ENCODE data around the gene KRT1. TPM values are rescaled to one million over a fixed set of nuclear protein-coding genes. Genes with fewer than 3 reads are reported as not detected.

The KRT1 gene
- total and polyA plus RNA-seq, 2 donors (not counting 1 experiment from before 2014, with no cell fraction given): not detected

DNA sequence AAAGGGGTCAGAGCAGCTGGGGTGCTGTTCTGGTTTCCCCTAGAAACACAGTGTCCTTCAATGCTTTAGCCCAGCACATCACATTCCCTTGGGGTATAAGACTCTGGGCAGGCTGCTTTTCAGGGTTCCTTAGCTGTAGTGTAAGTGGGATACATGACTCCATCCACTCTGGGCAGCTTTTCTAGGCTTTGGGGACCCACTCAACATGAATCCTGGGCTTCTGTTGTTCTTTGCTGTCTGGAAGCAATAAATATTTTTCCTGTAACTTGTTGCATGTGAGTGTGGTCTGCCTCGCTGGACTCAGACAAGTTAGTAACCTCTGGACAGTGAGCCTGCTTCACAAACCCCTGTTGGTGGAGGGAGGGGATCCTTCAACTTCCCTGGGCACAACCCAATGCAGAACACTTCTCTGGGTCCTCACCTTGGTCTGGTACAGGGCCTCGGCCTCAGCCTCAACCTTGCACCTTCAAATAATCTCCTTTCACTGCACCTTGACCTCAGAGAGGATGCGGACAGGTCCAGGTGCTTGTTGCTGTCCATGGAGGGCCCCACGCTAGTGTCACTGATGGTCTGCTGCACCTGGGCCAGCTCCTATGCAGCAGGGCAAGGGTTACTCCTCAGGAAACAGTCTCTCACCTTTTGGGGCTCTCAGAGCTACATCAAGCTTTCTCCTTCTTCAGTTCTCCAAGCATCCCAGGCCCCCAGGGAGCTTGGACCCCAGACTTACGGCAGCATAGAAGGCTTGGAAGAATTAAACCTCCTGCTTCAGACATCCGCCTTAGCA lies 48.3 kb downstream of the KRT1 start:
- H2AFZ ChIP-seq (ENCODE audit: low read length): no peak overlapping the region
- no peaks in the 10 kb centered on the region for H3K36me3 ChIP-seq (ENCODE audit: control insufficient read depth, insufficient read depth, low read length)
- no peak overlapping the region for H3K4me2 ChIP-seq (ENCODE audit: extremely low read depth, insufficient read depth, low read length)
- H3K27ac ChIP-seq (ENCODE audit: insufficient read depth, low read length): no peak overlapping the region
- TF ChIP-seq, protein P1, sequence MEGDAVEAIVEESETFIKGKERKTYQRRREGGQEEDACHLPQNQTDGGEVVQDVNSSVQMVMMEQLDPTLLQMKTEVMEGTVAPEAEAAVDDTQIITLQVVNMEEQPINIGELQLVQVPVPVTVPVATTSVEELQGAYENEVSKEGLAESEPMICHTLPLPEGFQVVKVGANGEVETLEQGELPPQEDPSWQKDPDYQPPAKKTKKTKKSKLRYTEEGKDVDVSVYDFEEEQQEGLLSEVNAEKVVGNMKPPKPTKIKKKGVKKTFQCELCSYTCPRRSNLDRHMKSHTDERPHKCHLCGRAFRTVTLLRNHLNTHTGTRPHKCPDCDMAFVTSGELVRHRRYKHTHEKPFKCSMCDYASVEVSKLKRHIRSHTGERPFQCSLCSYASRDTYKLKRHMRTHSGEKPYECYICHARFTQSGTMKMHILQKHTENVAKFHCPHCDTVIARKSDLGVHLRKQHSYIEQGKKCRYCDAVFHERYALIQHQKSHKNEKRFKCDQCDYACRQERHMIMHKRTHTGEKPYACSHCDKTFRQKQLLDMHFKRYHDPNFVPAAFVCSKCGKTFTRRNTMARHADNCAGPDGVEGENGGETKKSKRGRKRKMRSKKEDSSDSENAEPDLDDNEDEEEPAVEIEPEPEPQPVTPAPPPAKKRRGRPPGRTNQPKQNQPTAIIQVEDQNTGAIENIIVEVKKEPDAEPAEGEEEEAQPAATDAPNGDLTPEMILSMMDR (conservative IDR thresholded peaks at IDR 0.05 in 1 of 2, IDR thresholded peaks at IDR 0.05 in 1 of 2; ENCODE audit: low read depth in 1 of 2, low read length in 2 of 2): no peak
- no peak for TF ChIP-seq EZH2 (IDR thresholded peaks at IDR 0.05; ENCODE audit: low read length, missing control alignments)
- H3K79me2 ChIP-seq (ENCODE audit: control insufficient read depth, insufficient read depth, low read length): no peaks in the 10 kb centered on the region
- no peaks in the 10 kb centered on the region for H3K27me3 ChIP-seq (ENCODE audit: control insufficient read depth, insufficient read depth, low read length)
- no peaks in the 10 kb centered on the region for H4K20me1 ChIP-seq (ENCODE audit: control insufficient read depth, extremely low read depth, insufficient read depth, low read length)
- H3K4me1 ChIP-seq (ENCODE audit: control insufficient read depth, extremely low read depth, insufficient read depth, low read length): no peaks in the 10 kb centered on the region
- no peak for DNase-seq (ENCODE audit: low read depth in 2 of 2)
- H3K9ac ChIP-seq (ENCODE audit: insufficient read depth, low read length): no peak overlapping the region
- no peaks in the 10 kb centered on the region for H3K9me3 ChIP-seq (ENCODE audit: control insufficient read depth, insufficient read depth, low read depth, low read length)
- H3K4me3 ChIP-seq (replicated peaks in 1 of 4; ENCODE audit: control extremely low read depth in 1 of 4, insufficient read depth in 1 of 4, low read depth in 3 of 4, low read length in 4 of 4): no peak overlapping the region

- no peak overlapping the region for H3K9ac ChIP-seq (ENCODE audit: insufficient read depth, low read length)
- H4K20me1 ChIP-seq (ENCODE audit: control insufficient read depth, extremely low read depth, insufficient read depth, low read length): no peaks in the 10 kb centered on the region
- no peaks in the 10 kb centered on the region for H3K4me1 ChIP-seq (ENCODE audit: control insufficient read depth, extremely low read depth, insufficient read depth, low read length)
- H3K4me2 ChIP-seq (ENCODE audit: extremely low read depth, insufficient read depth, low read length): no peak overlapping the region
- no peak for DNase-seq (ENCODE audit: low read depth in 2 of 2)
- H2AFZ ChIP-seq (ENCODE audit: low read length): no peak overlapping the region
- no peak overlapping the region for H3K27ac ChIP-seq (ENCODE audit: insufficient read depth, low read length)
- no peaks in the 10 kb centered on the region for H3K79me2 ChIP-seq (ENCODE audit: control insufficient read depth, insufficient read depth, low read length)
- H3K4me3 ChIP-seq (replicated peaks in 1 of 4; ENCODE audit: control extremely low read depth in 1 of 4, insufficient read depth in 1 of 4, low read depth in 3 of 4, low read length in 4 of 4): no peak overlapping the region
- H3K36me3 ChIP-seq (ENCODE audit: control insufficient read depth, insufficient read depth, low read length): no peaks in the 10 kb centered on the region
- no peaks in the 10 kb centered on the region for H3K9me3 ChIP-seq (ENCODE audit: control insufficient read depth, insufficient read depth, low read depth, low read length)
- H3K27me3 ChIP-seq (ENCODE audit: control insufficient read depth, insufficient read depth, low read length): no peaks in the 10 kb centered on the region
- no peak for TF ChIP-seq EZH2 (IDR thresholded peaks at IDR 0.05; ENCODE audit: low read length, missing control alignments)
- TF ChIP-seq, protein P1 (conservative IDR thresholded peaks at IDR 0.05 in 1 of 2, IDR thresholded peaks at IDR 0.05 in 1 of 2; ENCODE audit: low read depth in 1 of 2, low read length in 2 of 2): no peak
Measured at GRCh38 chr12:52631264-52631663, 48.9 kb downstream of the KRT1 start.

GRCh38 chr12:52630599-52631200 lies 49.5 kb downstream of the KRT1 start:
- Histone ChIP-seq H3K79me2 (ENCODE audit: control insufficient read depth, insufficient read depth, low read length) (no peaks in the 10 kb centered on the region), H4K20me1 (ENCODE audit: control insufficient read depth, extremely low read depth, insufficient read depth, low read length) (no peaks in the 10 kb centered on the region), H3K4me2 (ENCODE audit: extremely low read depth, insufficient read depth, low read length) (no peak overlapping the region), H3K4me1 (ENCODE audit: control insufficient read depth, extremely low read depth, insufficient read depth, low read length) (no peaks in the 10 kb centered on the region), H3K27ac (ENCODE audit: insufficient read depth, low read length) (no peak overlapping the region), H3K27me3 (ENCODE audit: control insufficient read depth, insufficient read depth, low read length) (no peaks in the 10 kb centered on the region), H3K4me3 (replicated peaks in 1 of 4; ENCODE audit: control extremely low read depth in 1 of 4, insufficient read depth in 1 of 4, low read depth in 3 of 4, low read length in 4 of 4) (no peak overlapping the region), H2AFZ (ENCODE audit: low read length) (no peak overlapping the region), H3K9ac (ENCODE audit: insufficient read depth, low read length) (no peak overlapping the region), H3K9me3 (ENCODE audit: control insufficient read depth, insufficient read depth, low read depth, low read length) (no peaks in the 10 kb centered on the region), H3K36me3 (ENCODE audit: control insufficient read depth, insufficient read depth, low read length) (no peaks in the 10 kb centered on the region)
- DNase-seq (ENCODE audit: low read depth in 2 of 2): no peak
- TF ChIP-seq, protein P1 (conservative IDR thresholded peaks at IDR 0.05 in 1 of 2, IDR thresholded peaks at IDR 0.05 in 1 of 2; ENCODE audit: low read depth in 1 of 2, low read length in 2 of 2): no peak
- TF ChIP-seq EZH2 (IDR thresholded peaks at IDR 0.05; ENCODE audit: low read length, missing control alignments): no peak

All from fibroblast of lung (primary cell).